Hematopoietic multipotent progenitor cell treated with erythropoietin and hydrocortisone succinate and interleukin-3 and kit ligand, for 15 days (in vitro differentiated cells): ENCODE measurements around the gene SLC2A1.
"Not testable (repeated sequence)": the region's sequence is repeated elsewhere in the genome, so short reads cannot be mapped to it uniquely, and the experiment has no call there.

Source experiments
- DNase-seq: peaks from one replicate; pipeline ENCODE4 v3.0.0-alpha.2; 2015; ENCODE audit warnings: low spot score

SLC2A1 gene

GRCh38 chr1:42899960-42900359 lies 58.7 kb downstream of the SLC2A1 start:
- not testable (repeated sequence) for DNase-seq

DNA sequence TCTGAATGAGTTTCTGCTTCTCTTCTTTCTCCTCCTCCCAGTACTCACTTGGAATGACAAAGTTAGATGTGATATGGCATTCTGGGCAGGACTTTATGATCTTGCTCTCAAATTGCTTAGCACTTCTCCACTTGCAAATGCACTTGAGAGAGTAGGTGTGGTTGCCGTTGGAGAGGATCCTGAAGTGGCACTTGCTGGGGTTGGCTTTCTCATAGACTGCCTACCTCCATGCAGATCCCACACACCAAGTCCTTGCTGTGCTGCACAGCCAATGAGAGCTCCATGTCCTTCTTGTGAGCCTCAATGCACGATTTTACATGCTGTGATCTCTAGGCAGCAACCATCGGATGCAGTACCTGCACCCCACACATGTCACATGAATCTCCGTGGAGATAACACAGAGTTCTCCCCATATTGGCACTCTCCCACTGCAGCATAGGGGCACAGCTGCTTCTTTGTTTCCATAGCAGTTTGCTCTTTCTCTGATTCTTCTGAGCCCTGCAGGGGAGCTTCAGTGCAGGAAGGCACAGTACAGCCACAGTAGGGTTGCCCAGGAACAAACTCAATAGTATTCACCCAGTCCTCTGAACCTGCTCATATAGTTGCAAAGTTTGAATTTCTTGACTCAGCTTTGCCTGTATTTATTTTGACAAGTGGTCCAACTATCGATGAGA lies 67.1 kb downstream of the SLC2A1 start:
- DNase-seq, result no peak

DNA sequence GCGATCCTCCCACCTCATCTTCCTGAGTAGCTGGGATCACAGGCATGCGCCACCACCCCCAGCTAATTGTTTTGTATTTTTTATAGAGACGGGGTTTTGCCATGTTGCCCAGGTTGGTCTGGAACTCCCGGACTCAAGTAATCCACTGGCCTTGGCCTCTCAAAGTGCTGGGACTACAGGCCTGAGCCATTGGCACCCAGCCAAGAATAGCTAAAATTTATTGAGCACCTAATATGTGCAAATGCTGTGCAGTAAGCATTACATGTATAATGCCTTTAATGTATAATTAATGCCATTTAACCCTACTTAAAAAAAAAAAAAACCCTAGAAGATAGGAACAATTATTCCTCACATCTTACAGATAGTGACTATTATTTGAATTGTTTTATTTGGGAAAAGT lies 69.4 kb downstream of the SLC2A1 start:
- no peak for DNase-seq

DNA sequence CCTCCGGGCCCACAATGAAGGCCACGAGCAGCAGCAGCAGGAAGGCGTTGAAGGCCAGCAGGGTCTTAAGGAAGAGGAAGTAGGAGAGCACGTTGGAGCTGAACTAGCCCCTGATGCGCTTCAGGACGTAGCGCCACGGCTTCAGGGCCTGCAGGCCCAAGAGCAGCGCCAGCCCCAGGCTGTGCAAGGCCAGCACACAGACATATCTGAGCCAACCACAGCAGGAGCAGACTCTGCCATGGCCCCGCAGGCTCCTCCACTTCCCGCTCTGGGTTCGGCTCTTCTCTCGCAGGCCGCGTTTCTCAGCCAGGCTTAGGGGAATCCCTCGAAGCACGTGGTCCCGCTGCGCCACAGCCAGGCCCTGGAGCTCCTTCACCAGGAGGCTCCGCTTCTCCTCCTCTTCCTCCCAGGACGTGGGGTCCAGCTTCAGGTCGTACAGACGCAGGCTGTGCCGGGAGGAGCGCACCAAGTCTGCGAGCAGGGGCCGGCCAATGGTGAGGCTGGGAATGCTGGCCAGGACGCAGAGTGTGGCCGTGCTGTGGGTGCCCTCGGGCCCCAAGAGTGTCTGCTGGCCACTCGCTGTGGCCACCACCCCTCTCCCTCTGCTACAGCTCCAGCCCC lies 70.5 kb downstream of the SLC2A1 start:
- no peak for DNase-seq

DNA sequence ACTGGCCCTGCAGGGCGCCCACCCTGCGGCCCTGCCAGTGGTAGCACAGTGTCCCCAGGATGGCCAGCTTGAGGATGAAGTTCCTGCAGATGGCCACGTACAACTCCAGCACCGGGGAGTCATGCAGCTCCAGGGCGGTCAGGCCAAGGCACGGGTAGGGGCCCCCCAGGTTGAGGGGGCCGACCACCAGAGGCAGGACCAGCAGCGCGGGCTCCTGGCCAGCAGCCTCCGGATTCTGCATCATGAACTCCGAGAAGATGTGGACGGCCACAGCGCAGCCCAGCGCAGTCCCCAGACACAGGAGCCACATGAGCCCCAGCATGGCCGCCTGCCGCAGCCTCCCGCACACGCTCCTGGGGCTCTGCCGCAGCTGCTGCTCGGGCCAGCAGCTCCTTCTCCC lies 71.3 kb downstream of the SLC2A1 start:
- no peak for DNase-seq

DNA sequence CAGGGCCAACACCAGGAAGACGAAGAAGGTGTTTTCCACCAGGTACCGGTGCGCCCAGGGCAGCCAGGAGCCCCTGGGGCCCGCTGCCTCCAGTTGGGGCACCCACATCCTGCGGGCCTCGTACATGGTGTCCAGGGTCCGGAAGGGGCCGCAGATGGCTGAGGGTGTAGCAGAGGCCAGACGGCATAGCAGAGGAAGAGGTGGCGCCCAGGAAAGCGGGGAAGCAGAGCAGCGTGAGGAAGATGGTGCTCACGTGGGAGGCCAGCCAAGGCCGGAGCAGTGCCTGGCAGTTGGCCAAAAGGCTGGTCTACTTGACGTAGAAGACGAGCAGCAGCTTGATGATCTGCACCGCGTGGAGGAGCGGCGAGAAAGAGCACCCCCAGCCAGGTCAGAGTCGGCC lies 71.9 kb downstream of the SLC2A1 start:
- no peak for DNase-seq

GRCh38 chr1:42886046-42886739 lies 72.5 kb downstream of the SLC2A1 start:
- DNase-seq, result no peak

DNA sequence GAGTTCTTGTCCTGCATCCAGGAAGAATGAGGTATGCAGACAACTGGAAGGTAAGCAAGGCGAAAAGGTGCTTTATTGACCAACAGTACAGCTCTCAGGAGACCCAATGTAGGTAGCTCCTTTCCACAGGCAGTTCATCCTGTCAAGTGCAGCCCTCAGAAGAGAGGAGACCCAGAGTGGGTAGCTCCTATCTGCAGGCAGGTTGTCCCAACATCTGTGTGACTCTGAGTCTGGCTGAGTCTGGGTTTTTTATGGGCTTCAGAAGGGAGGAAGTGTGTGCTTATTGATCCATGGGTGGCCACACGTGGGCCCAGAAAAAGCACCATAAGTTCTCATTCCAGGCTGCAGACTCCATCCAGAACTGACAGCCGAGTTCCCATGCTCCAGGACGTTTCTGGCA lies 78.3 kb downstream of the SLC2A1 start:
- no peak for DNase-seq

GRCh38 chr1:42877380-42877779 lies 81.3 kb downstream of the SLC2A1 start:
- no peak for DNase-seq

DNA sequence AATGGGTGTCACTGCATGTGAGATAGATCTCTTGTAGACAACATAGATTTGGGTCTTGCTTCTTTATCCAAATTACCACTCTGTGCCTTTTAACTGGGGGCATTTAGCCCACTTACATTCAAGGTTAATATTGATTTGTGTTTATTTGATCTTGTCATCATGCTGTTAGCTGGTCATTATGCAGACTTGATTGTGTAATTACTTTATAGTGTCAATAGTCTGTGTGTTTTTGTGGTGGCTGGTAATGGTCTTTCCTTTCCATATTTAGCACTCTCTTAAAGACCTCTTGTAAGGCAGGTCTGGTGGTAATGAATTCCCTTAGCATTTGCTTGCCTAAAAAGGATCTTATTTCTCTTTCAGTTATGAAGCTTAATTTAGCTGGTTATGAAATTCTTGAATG lies 82.7 kb downstream of the SLC2A1 start:
- DNase-seq, result no peak
